PC-3 (cell line): ENCODE results near the gene SLC7A6. TPM values are rescaled to one million over a fixed set of nuclear protein-coding genes. Genes with fewer than 3 reads are reported as not detected.
A peak's percentile ranks its signal among the peaks of the same experiment; 100 is the strongest.

ENCODE experiments used
- ATAC-seq: fragments of 200-7000 bp; cut with Tn5 transposase; 2 replicates; pipeline ENCODE4 v1.9.1; 2020; ENCODE audit warnings: mild to moderate bottlenecking, moderate library complexity
- BruUV-seq: library from RNA; stranded (reverse); fragments of 400-500 nt; replicated peaks from 2 replicates; lab custom pipeline; 2021; lab: Mats Ljungman, UMichigan
- CTCF ChIA-PET: fragments of 300-600 bp; sonication (Branson Sonifier 250); formaldehyde crosslinking; loops from one replicate; lab custom pipeline; 2022; ENCODE audit warnings: antibody characterized with exemption; lab: Charles Lee
- POLR2A ChIA-PET: fragments of 300-600 bp; sonication (Branson Sonifier 250); formaldehyde crosslinking; loops from one replicate; lab custom pipeline; 2022; ENCODE audit warnings: antibody characterized with exemption; ENCODE audit not compliant: unreplicated experiment; lab: Charles Lee
- DNase-seq: peaks from one replicate; pipeline ENCODE4 v3.0.0-alpha.2; 2015
- H2AFZ ChIP-seq: fragments of 300-600 bp; sonication (generic); 2 replicates; pipeline ENCODE4 v1.6.0; 2016; ENCODE audit warnings: antibody characterized with exemption, low read length
- H3F3A ChIP-seq: fragments of 300-600 bp; sonication (generic); one replicate; pipeline ENCODE4 v1.6.0; 2017; ENCODE audit warnings: antibody characterized with exemption, low read length, control low read depth, mild to moderate bottlenecking; ENCODE audit not compliant: unreplicated experiment
- H3K27ac ChIP-seq: fragments of 300-600 bp; sonication (generic); 2 replicates; pipeline ENCODE4 v1.5.1; 2016; ENCODE audit warnings: mild to moderate bottlenecking, low read length
- H3K27me3 ChIP-seq: fragments of 300-600 bp; sonication (generic); 2 replicates; pipeline ENCODE4 v1.6.1; 2016; ENCODE audit warnings: low read length, mixed read lengths
- H3K36me3 ChIP-seq: fragments of 300-600 bp; sonication (generic); 2 replicates; pipeline ENCODE4 v1.6.1; 2016; ENCODE audit warnings: low read depth, mixed run types, low read length, mixed read lengths
- H3K4me1 ChIP-seq: fragments of 300-600 bp; sonication (generic); 2 replicates; pipeline ENCODE4 v1.5.1; 2016; ENCODE audit warnings: low read length; ENCODE audit not compliant: insufficient read depth
- H3K4me2 ChIP-seq: fragments of 300-600 bp; sonication (generic); 2 replicates; pipeline ENCODE4 v1.6.0; 2016; ENCODE audit warnings: low read length
- H3K4me3 ChIP-seq: fragments of 300-600 bp; sonication (generic); 2 replicates; pipeline ENCODE4 v1.5.1; 2016; ENCODE audit warnings: mild to moderate bottlenecking, low read length, mixed read lengths
- H3K79me2 ChIP-seq: fragments of 300-600 bp; sonication (generic); 2 replicates; pipeline ENCODE4 v1.6.1; 2017; ENCODE audit warnings: low read length, mixed read lengths
- H3K9ac ChIP-seq: fragments of 300-600 bp; sonication (generic); 2 replicates; pipeline ENCODE4 v1.6.0; 2016; ENCODE audit warnings: mild to moderate bottlenecking, low read length
- H3K9me2 ChIP-seq: fragments of 300-600 bp; sonication (generic); replicated peaks from 2 replicates; pipeline ENCODE4 v1.6.1; 2016; ENCODE audit warnings: mixed run types, low read length, mixed read lengths
- H3K9me3 ChIP-seq: fragments of 300-600 bp; sonication (generic); 2 replicates; pipeline ENCODE4 v1.6.1; 2016; ENCODE audit warnings: low read length, mixed read lengths
- H4K20me1 ChIP-seq: fragments of 300-600 bp; sonication (generic); 2 replicates; pipeline ENCODE4 v1.6.1; 2016; ENCODE audit warnings: low read length, mixed read lengths
- CTCF ChIP-seq: fragments of 300-600 bp; sonication (generic); conservative IDR thresholded peaks from 2 replicates; pipeline ENCODE4 v1.5.1; 2017; ENCODE audit warnings: antibody characterized with exemption, low read depth, mild to moderate bottlenecking, low read length
- EZH2 ChIP-seq: fragments of 300-600 bp; sonication (generic); IDR thresholded peaks from one replicate; pipeline ENCODE4 v1.6.1; 2017; ENCODE audit warnings: antibody characterized with exemption, mild to moderate bottlenecking, low read length; ENCODE audit not compliant: unreplicated experiment
- EZH2phosphoT487 ChIP-seq: fragments of 300-600 bp; sonication (generic); IDR thresholded peaks from 2 replicates; pipeline ENCODE4 v1.6.1; 2018; ENCODE audit warnings: mild to moderate bottlenecking, antibody characterized with exemption, low read length, borderline replicate concordance
- intact Hi-C: fragments of 100-400 bp; cut with micrococcal nuclease; formaldehyde crosslinking; loops from 2 replicates; pipeline ENCODE4 v1.9.0; 2023
- total RNA-seq: library from RNA; depleted of rRNA; stranded (reverse); fragments of >200 nt; gene quantifications from 2 replicates; pipeline ENCODE4 v1.2.3, GENCODE V29; 2014

Gene SLC7A6
- total RNA-seq, 1 experiment from 2014 or later, result 24.7 TPM

GRCh38 chr16:68234188-68235107, 29.9 kb upstream of the SLC7A6 start:
- Histone ChIP-seq H3K36me3 (peaks cover 20% of the 10 kb centered on the region; the same call in 1 of the 2 replicates), H3K4me2 (peak overlapping the region; percentile 97), H3K79me2 (peaks cover 48% of the 10 kb centered on the region), H3K27me3 (no peaks in the 10 kb centered on the region), H3K9ac (peak overlapping the region; percentile 90), H3K9me3 (no peaks in the 10 kb centered on the region), H4K20me1 (peaks cover 15% of the 10 kb centered on the region), H3K9me2 (no peaks in the 10 kb centered on the region), H3K27ac (peak overlapping the region; percentile 93), H3K4me1 (peaks cover 24% of the 10 kb centered on the region), H2AFZ (no peak overlapping the region), H3F3A (no peaks in the 10 kb centered on the region), H3K4me3 (peak overlapping the region; percentile 85)
- BruUV-seq, result TSS peak; percentile 23
- intact Hi-C loops, result loop anchor here (5.0 kb wide), 1 partner anchor 147 kb away; the partner anchor contains the start of gene NFATC3
- ChIA-PET CTCF (interaction anchor here (0.6 to 1.0 kb wide), 3 partner anchors 22 to 149 kb away, joined by 3 to 7 read pairs (median 4); partner anchors contain the start of gene NFATC3), POLR2A (no interaction called here)
- ATAC-seq (peak; percentile 6), DNase-seq (peak; percentile 90)
- no peak for TF ChIP-seq EZH2
- TF ChIP-seq EZH2phosphoT487, result no peak
- TF ChIP-seq CTCF, result no peak

GRCh38 chr16:68235108-68235886, 29.0 kb upstream of the SLC7A6 start:
- no peaks in the 10 kb centered on the region for H3K9me2 ChIP-seq
- TF ChIP-seq EZH2phosphoT487 (no peak), CTCF (peak; percentile 41; the same call in 1 of the 2 replicates), EZH2 (no peak)
- ATAC-seq, result peak; percentile 3
- DNase-seq, result peak; percentile 22
- H4K20me1 ChIP-seq, result peaks cover 9% of the 10 kb centered on the region
- H3K36me3 ChIP-seq, result peaks cover 13% of the 10 kb centered on the region; the same call in 1 of the 2 replicates
- H3K79me2 ChIP-seq, result peaks cover 48% of the 10 kb centered on the region
- peak overlapping the region; percentile 69 for H2AFZ ChIP-seq
- H3K4me3 ChIP-seq, result peak overlapping the region; percentile 85
- H3K9ac ChIP-seq, result peak overlapping the region; percentile 90
- TSS peak; percentile 9 for BruUV-seq
- peak overlapping the region; percentile 97 for H3K4me2 ChIP-seq
- H3K4me1 ChIP-seq, result peaks cover 28% of the 10 kb centered on the region
- POLR2A ChIA-PET, result no interaction called here
- CTCF ChIA-PET, result interaction anchor here (1.0 kb wide), 1 partner anchor 142 kb away, joined by 4 read pairs; no protein-coding TSS in a partner anchor
- H3K27ac ChIP-seq, result peak overlapping the region; percentile 93
- intact Hi-C loops, result loop anchor here (5.0 kb wide), 1 partner anchor 148 kb away; the partner anchor contains the start of gene NFATC3
- H3F3A ChIP-seq, result no peaks in the 10 kb centered on the region
- no peaks in the 10 kb centered on the region for H3K27me3 ChIP-seq
- no peaks in the 10 kb centered on the region for H3K9me3 ChIP-seq
